NCI-H1694 treated with DMSO at 0.1 percent for 48 hours (cell line): Measurements from ENCODE around the gene ZNF428.
A peak's percentile ranks its signal among the peaks of the same experiment; 100 is the strongest.
"Not testable (repeated sequence)": the region's sequence is repeated elsewhere in the genome, so short reads cannot be mapped to it uniquely, and the experiment has no call there.

Experiments used
- DNase-seq: peaks from one replicate; lab custom pipeline; 2025; lab: John Stamatoyannopoulos, UW

Gene ZNF428

DNA sequence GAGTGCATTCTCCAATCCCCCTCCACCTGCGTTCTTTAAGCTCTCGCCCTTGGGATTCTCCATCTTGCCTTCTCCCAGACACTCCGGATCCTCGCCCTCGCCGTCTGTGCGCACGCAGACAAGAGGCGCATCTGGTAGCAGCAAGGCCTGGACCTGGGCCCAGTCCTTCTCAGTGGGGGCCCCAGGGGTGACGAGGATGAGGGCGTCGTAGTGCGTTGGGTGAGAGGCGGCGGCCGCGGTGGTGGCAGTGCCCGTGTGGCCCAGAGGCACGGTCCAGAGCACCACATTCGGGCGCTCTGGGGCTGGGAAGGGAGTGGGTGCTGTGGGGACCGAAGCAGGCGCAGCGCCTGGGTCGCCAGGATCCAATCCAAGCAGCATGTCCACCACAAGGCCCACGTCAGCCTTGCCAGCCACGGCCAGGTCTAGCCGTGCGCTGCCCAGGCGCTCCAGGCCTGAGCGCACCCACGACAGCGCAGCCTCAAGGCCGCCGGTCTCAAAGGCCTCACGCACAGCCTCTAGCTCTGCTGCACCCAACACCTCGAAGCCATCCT, 26.6 kb downstream of the ZNF428 start:
- no peak for DNase-seq

DNA sequence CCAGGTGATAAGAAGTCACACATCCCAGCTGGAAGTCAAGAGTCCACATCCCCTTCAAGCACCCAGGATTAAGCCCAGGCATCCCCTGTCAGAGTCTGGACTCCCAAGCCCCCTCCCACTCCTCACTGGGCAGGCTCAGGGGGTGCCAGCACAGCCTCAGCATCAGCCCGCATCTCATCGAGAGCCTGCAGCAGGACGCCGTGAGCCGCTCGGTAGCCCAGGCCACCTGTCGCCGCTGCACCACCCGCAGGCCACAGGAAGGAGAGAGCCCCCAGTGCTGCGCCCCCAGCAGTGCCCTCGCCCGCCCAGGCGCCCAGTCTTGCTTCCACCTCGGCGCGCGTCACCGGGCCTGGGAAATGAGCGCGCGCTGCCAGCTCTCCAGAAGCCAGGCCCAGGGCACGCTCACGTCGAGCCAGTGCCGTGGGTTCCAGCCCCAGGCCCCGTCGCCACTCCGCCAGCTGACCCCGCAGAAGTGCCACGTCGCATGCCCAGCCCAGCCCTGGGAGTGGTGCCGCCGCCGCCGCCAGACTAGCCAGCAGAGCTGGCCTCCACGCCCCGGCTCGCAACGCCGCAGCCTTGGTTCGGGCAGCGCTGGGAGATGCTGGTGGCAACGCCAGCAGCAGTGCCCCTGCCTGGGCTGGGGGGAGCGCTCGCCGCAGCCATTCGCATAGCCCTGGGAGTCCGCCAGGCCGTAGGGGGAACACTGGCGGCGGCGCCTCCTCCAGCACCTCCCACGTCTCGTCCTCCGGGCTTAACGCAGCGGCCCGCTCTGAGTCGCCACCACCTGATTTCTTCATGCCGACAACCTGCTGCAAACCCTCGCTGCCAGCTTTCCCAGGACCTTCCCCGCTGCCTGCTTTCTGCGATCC, 27.3 kb downstream of the ZNF428 start:
- DNase-seq = no peak

DNA sequence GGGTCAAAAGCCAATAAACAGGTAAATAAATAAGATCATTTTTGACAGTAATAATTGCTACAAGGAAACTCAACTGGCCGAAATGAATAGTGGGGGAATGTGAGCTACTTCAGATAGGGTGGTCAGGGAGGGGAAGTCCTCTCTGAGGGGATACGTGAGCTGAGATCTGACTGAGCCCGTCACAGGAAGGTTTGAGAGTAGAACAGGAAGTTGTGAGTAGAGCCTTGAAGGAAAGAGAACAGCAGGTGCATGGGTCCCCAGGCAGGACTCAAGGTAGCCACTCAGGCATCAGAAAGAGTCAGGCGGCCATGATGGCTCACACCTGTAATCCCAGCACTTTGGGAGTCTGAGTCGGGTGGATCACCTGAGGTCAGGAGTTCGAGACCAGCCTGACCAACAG, 29.8 kb downstream of the ZNF428 start:
- no peak for DNase-seq

DNA sequence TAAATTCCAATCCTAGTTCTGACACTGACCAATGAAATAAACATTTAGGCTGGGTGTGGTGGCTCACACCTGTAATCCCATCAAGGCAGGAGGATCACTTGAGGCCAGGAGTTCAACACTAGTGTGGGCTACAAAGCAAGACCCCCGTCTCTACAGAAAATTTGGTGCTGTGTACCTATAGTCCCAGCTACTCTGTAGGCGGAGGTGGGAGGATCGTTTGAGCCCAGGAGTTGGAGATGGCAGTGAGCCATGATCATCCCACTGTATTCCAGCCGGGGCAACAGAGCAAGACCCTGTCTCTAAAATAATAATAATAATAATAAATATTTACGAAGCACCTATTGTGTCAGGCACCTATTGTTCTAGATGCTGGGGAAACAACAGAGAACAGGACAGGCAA, 30.2 kb downstream of the ZNF428 start:
- DNase-seq = no peak

DNA sequence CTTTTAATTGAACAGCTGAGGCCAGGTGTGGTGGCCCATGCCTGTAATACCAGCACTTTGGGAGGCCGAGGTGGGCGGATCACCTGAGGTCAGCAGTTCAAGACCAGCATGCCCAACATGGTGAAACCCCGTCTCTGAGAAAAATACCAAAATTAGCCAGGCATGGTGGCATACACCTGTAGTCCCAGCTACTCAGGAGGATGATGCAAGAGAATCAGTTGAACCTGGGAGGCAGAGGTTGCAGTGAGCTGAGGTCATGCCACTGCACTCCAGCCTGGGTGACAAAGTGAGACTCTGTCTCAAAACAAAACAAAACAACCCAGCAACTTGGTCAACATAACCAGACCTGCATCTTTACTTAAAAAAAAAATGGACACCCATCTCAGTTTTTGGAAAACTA, 32.4 kb downstream of the ZNF428 start:
- not testable (repeated sequence) for DNase-seq

DNA sequence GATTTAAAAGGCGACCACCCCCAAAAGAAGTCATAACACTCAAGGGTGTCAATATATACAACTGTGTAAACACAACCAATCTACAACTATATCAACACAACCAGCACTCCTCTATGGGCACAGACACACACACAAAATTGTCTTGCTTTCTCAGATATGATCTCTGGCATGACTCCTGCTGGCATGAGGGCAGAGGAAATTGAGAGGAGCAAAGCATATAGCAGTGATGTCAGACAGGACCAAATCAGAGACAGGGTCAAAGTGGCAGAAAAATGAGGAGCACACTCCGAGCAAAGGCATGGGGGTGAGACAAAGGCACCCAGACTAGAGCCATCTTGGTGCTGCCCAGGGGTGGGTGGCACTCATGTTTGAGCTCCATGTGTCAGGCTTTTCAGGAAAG, 33.1 kb downstream of the ZNF428 start:
- DNase-seq = no peak

DNA sequence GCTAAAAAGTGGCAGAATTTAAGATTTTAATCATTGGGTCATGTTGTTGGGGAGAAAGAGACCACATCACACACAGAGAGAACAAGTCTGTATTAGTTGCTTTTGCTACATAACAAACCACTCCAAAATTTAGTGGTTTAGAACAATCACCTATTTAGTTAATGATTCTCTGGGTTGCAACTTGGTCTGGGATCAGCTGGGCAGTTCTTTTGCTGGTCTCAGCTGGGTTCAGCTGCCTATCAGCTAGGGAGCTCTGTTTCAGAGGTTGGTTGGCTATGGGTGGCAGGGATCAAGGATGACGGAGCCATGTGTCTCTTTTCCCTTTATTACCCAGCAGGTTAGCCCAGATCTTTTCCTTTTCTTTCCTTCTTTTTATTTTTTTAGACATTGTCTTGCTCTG, 34.9 kb downstream of the ZNF428 start:
- no peak for DNase-seq

DNA sequence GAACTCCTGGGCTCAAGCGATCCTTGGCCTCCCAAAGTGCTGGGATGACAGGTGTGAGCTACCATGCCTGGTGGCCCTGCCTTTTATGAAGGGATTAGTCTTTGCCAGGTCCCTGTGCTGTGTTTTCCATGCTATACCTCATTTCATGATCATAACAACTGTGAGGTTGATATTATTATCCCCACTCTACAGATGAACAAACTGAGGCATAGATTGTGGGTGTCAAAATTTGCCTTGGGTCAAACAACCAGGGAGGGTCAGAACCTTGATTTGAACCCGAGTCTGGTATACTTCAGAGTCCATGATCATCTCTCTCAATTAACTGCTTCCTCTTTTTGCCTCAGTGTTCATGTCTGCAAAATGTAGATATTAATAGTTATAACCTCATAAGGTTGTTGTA, 36.9 kb downstream of the ZNF428 start:
- no peak for DNase-seq

DNA sequence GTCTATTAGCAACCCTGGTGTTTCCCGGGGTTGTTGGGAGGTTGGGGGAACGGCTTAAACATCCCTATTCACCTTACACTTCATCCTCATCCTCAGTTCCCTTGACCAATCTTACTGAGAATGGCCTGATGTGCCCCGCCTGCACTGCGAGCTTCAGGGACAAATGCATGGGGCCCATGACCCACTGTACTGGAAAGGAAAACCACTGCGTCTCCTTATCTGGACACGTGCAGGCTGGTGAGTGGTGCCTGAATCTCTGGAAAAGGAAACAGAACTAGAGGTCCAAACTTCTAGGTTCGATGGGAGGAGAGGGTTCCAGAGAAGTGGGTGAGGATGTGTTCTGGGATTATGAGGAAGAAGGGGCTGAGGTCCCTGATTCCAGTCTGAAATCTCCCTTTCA, 38.0 kb downstream of the ZNF428 start:
- no peak for DNase-seq

DNA sequence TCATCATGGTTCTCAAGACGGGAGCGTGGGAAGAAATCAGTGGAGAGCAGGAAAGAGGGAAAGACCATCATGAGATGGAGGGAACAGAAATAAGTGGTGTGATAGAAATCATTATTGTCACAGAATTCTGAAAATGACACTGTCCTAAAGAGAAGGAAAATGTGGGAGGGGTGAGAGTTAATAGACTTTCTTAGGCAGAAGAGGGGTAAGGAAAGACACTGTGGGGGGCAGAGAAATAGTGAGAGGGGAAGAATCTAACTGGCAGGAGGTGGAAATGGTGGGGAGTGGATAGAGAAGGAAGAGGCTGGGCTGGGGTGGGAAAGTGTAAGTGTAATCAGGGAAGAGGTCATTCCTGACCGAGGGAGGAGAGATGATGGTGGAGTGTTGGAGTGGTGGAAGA, 40.6 kb downstream of the ZNF428 start:
- DNase-seq = no peak

DNA sequence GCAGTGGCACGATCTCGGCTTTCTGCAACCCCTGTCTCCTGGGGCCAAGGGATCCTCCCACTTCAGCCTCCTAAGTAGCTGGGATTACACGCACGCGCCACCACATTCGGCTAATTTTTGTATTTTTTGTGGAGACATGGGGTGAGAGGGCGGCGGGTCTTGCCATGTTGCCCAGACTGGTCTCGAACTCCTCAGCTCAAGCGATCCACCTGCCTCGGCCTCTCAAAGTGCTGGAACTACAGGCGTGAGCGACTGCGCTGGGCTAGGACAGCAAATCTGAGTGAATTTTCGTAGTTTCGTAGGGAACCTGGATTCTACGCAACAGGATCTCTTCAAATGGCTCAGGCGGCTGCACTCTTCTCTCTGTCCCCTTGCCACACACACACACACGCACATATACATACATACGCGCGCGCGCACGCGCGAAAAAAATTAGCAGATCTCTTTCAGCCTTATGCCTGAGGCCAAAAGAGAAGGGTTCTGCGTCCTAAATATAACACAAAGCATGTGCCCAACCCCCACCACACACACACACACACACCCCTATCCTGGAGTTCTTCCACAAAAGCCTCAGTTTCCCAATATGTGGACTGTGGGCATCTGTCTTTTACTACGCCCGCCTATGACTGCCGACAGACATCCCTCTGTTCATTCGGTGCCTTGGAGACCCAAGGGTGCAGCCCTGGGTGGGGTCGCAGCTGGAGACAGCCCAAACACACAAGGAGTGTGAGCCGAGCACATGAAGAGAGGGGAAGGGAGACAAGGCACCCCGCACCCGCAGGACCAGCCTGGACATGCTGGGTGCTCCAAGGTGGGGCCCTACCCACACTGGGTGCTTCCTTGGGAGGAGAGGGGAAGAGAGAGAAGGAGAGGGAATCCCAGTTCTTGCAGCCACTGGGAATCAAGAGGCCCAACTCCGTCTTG, 43.2 kb downstream of the ZNF428 start:
- DNase-seq = no peak

DNA sequence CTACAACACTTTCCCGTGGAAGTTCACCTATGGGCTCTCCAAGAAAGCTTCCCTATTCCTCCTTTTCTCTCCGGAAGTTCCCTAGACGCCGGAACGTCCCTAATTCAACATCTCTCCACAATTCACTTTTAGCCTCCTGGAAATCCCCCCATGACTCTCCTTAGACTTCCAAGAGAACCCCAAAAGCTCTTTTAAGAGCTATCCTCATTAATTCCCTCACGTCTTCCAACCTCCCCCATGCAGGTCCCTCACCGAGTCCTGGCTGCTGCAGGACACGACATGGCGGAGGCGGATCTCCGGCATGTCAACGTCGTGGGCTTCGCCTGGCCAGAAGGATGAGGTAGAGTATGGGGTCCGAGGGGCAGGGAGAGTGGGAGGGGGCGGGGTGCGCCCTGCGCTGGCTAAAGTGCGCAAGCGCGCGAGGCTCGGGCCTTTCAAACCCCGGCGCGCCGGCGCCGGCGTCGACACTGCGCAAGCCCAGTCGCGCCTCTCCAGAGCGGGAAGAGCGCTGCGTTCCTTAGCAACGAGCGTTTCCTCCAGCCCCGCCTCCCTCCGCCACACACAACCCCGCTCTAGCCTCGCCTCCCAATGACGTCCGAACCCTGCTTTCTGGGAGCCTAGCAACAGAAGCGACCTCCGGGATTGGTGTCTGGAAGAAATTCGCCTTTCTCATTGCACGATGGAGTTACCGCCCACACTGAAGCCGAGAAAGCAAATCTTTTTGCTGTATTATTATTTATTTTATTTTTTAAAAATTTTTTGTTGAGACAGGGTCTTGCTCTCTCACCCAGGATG, 44.1 kb downstream of the ZNF428 start, which contains the start of the genes PINLYP and XRCC1:
Gene PINLYP, plus strand, starts transcription at position 646 of the 795 bp plus-strand sequence. CDS start 1,391 bp downstream, outside the sequence.
Gene XRCC1, minus strand, starts transcription at position 372 of the 795 bp plus-strand sequence. Its CDS starts 69 bp downstream, at position 303.
- peak; percentile 96 for DNase-seq

DNA sequence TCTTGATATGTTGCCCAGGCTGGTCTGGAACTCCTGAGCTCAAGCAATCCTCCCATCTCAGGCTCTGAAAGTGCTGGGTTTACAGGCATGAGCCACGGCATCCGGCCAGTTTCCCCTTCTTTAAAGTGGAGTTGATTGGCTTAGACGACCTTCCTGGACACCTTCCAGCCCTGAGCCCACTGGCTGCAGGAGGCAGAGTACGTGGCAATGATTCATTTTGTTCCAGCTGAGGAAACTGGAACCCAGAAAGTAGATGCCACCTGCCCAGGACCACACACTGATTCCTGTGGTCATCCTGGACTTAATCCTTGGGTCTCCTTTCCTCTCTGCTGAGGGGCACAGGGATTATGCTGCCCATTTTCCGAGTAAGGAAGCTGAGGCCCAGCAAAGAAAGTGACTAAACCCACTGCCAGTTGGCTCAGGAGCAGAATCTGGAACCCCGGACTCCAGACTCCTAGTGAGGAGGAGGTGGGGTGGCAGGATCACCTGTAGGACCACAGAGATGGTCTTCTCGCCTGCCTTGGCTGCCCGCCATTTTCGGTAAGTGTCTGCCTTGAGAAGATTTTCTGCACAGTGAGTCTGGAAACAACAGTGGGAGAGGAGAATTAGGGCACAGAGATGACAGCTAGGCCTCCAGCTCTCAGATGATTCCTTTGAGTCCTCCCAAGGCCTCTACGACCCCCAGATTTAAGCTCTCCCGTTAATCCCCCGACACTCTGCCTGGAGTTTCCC, 44.8 kb downstream of the ZNF428 start:
- DNase-seq = no peak

DNA sequence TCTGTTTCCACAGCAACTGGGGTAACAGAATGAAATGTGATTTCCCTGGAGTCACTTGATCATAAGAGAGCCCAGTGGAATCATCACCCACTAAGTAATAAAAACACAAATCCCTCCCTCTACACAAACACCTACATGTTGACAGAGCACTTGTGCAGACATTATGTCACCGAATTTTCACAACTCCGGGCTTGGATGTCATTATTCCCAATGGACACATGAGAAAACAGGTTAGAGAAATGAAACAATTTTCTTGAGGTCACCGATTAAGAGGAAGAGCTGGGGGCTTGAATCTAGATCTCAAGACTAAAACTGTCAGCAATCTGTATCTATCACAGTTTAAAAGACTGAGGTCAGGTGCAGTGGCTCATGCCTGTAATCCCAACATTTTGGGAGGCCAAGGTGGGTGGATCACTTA, 47.2 kb downstream of the ZNF428 start:
- no peak for DNase-seq

DNA sequence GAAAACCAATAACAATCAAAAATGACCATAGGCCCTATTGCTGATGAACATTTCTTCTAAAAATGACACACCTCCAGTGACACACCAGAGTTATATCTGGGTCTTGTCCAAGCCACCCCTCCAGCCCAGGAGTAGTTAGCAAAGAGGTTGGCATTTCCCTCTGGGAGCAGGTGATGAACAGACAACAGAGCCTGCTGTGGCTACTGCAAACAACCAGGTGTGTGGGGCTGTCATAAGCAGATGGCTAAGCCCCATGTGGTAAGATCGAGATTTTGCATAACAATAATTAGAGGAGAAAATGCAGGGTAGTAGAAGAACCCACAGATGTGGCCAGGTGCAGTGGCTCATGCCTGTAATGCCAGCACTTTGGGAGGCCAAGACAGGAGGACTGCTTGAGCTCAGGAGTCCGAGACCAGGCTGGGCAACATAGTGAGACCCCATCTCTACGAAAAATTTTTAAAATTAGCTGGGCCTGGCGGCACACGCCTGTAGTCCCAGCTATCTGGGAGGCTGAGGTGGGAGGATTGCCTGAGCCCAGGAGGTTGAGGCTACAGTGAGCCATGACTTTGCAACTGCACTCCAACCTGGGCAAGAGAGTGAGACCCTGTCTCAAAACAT, 49.1 kb downstream of the ZNF428 start:
- no peak for DNase-seq

DNA sequence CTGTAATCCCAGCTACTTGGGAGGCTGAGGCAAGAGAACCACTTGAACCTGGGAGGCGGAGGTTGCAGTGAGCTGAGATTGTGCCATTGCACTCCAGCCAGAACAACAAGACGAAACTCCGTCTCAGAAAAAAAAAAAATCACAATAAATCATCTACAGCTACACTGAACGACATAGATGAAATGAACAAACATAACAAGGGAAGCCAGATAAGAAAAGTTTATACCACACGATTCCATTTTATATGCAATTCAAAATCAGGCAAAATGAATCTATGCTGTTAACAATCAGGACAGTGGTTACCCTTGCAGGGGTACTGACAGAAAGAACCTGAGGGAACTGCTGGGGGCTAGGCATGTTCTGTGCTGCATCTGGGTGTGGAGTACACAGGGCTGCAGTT, 49.8 kb downstream of the ZNF428 start:
- no peak for DNase-seq

DNA sequence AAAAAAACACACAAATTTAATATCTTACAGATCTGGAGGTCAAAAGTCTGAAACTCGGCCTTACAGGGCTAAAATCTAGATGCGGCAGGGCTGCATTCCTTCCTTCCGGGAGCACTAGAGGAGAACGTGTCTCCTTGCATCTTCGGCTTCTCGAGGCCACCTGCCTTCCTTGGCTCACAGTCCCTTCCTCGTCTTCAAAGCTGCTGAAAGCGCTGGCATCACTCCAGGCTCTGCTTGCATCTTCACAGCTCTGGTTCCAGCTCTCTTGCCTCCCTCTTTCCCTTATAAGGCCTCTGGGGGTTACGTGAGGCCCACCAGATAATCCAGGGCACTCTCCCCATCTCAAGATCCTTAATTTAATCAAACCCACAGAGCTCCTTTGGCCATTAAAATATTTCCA, 54.6 kb downstream of the ZNF428 start:
- no peak for DNase-seq

DNA sequence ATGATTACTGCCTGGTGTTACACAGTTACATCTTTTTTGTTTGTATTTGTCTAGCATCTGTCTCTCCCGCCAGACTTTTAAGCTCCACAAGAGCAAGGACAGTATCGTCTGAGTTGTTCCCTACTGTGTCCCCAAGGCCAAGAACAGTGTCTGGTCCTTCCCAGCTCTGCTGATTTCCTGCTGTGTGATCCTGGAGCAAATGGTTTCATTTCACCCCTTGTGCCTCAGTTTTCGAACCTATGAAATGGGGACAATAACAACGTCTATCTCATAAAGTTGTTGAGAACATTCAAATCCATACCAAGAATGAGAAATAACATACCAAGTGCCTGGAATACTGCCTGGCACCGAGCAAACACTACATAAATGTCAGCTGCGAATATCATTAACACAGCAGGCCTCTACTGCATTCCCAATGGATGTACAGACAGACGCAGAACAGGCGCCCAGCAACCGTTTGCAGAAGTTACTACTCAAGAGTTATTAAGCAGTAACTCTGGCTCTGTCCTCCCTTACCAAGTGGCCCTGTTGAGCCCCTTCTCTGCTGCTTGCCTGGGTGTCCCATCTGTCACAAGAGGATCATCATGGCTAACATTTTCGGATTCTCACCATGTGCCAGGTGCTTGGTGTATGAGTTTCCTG, 55.5 kb downstream of the ZNF428 start:
- no peak for DNase-seq

DNA sequence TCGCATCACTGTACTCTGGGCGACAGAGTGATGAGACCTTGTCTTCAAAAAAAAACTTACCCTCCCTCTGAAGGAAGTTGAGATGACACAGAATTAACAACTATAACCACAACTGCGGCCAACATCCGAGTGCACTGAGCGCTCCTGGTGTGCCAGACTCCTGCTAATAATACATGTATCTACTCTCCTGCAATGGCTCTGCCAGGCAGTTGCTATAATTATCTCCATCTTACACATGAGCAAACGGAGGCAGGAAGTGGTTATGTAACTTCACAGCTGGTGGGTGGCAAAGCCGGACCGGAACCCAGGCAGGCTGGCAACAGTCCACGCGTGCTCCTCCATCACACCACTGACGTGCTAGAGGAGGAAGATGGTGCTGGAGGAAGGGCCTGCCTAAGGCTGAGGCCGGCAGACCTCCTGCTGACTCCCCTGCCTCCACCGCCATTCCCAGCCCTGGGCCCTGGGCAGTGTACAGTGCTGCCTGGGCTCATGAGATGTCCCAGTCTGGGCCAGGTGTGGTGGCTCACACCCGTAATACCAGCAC, 56.7 kb downstream of the ZNF428 start:
- DNase-seq = peak; percentile 60

DNA sequence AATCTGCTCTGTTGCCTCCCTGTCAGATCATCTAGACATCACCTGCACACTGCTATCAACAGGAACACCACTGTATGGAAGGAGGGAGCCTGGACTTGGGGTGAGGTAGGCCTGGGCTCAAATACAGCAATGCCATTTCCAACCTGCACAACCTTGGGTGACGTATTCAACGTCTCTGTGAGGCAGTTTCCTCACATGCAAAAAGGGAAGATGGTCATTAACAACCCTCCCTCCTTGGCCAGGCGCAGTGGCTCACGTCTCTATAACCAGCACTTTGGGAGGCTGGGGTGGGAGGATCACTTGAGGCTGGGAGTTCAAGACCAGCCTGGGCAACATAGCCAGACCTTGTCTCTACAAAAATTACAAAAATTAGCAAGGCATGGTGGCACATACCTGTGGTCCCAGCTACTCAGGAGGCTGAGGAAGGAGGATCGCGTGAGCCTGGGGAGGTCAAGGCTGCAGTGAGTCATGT, 57.2 kb downstream of the ZNF428 start:
- no peak for DNase-seq
